Lower lobe of right lung (tissue), 2 donors: ENCODE measurements around the gene PHF2. TPM values are rescaled to one million over a fixed set of nuclear protein-coding genes. Genes with fewer than 3 reads are reported as not detected.
A peak's percentile ranks its signal among the peaks of the same experiment; 100 is the strongest.

Experiments used
- ATAC-seq, 2 donors: fragments of 200-7000 bp; cut with Tn5 transposase; one replicate each; pipeline ENCODE4 v1.9.1; 2020 to 2022; ENCODE audit warnings: mild to moderate bottlenecking in 2 of 2, moderate library complexity in 2 of 2
- DNase-seq: peaks from one replicate; pipeline ENCODE4 v3.0.0-alpha.2; 2020
- H3K27ac ChIP-seq: fragments of 200-600 bp; one replicate; pipeline ENCODE4 v1.8.0; 2022
- H3K27me3 ChIP-seq: fragments of 200-600 bp; one replicate; pipeline ENCODE4 v1.8.0; 2022; ENCODE audit warnings: low read depth
- H3K36me3 ChIP-seq: fragments of 200-600 bp; one replicate; pipeline ENCODE4 v1.8.0; 2022; ENCODE audit warnings: mild to moderate bottlenecking
- H3K4me1 ChIP-seq: fragments of 200-600 bp; one replicate; pipeline ENCODE4 v1.8.0; 2022
- H3K4me3 ChIP-seq: fragments of 200-600 bp; one replicate; pipeline ENCODE4 v1.8.0; 2022; ENCODE audit warnings: mild to moderate bottlenecking
- H3K9me3 ChIP-seq: fragments of 200-600 bp; one replicate; pipeline ENCODE4 v1.8.0; 2022
- CTCF ChIP-seq: fragments of 200-600 bp; IDR thresholded peaks from one replicate; pipeline ENCODE4 v1.8.0; 2022; ENCODE audit warnings: antibody characterized with exemption, mild to moderate bottlenecking
- intact Hi-C: fragments of 100-400 bp; cut with DNase I; formaldehyde crosslinking; loops from one replicate; pipeline ENCODE4 v1.11.0; 2022
- long read RNA-seq: library from polyadenylated mRNA; unstranded; transcript quantifications from one replicate; pipeline ENCODE4 v2.0.0, GENCODE V29; 2021
- total RNA-seq: library from RNA; stranded (reverse); fragmentation: NEBNext Ultra II Directional; extraction: Animal tissue kit (Norgen Biotek cat#: 25700); gene quantifications from one replicate; pipeline ENCODE4 v1.2.1, GENCODE V29; 2021
- donor health status: DM: no; HTN: yes; CAD: no; lungs with severe emphysema.

Gene PHF2
- 39.1 TPM for total RNA-seq
- long read RNA-seq, partial matches to known transcripts: 28 of 36 reads
- long read RNA-seq, other reads (novel, unspliced or antisense): 8 of 36 reads

GRCh38 chr9:93576258-93577077 lies at the start of gene PHF2:
TSS of gene PHF2 (plus strand) at chr9:93576584. CDS start at chr9:93576774, 190 bp downstream.
- peak within 1 kb of the TSS; percentile 94 for H3K27ac ChIP-seq
- H3K4me3 ChIP-seq: peak within 1 kb of the TSS; percentile 82
- intact Hi-C loops: no loop called here
- peak; percentile 64 for DNase-seq
- no peaks in the 10 kb centered on the region for H3K27me3 ChIP-seq
- peaks cover 55% of the 10 kb centered on the region for H3K4me1 ChIP-seq
- TF ChIP-seq CTCF: no peak
- no peaks in the 10 kb centered on the region for H3K36me3 ChIP-seq
- peak; percentile 41 to 70 for ATAC-seq
- H3K9me3 ChIP-seq: no peaks in the 10 kb centered on the region

DNA sequence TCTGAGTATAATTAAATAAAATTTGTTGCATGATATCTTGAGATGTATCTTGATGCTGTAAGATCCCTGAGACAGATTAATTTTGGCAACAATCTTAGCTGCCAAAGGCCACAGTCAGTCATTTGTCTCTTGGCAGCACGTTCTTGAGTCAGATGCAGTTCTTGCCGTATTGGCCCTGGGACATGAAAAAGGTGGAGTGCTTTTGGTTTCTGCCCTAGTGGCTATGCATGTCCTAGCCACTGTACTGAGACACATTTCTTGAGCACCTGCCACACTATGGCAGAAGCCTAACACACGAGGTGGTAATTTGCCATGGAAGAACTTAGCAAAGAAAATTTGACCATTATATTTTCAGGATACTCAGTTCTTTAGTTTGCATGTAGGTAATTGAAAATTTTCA lies 45.0 kb upstream of the PHF2 start:
- ATAC-seq: no peak

GRCh38 chr9:93532141-93532540 lies 44.2 kb upstream of the PHF2 start:
- no peaks in the 10 kb centered on the region for H3K4me1 ChIP-seq
- ATAC-seq: no peak
- H3K36me3 ChIP-seq: peaks cover 93% of the 10 kb centered on the region
- intact Hi-C loops: no loop called here
- no peak for TF ChIP-seq CTCF
- no peak overlapping the region for H3K27ac ChIP-seq
- no peak for DNase-seq
- no peaks in the 10 kb centered on the region for H3K9me3 ChIP-seq
- no peak overlapping the region for H3K4me3 ChIP-seq
- no peaks in the 10 kb centered on the region for H3K27me3 ChIP-seq

More for the DNA sequence above, 45.0 kb upstream of the PHF2 start:
- no peak for TF ChIP-seq CTCF
- Histone ChIP-seq H3K27me3 (no peaks in the 10 kb centered on the region), H3K36me3 (peaks cover 91% of the 10 kb centered on the region), H3K4me3 (no peak overlapping the region), H3K27ac (no peak overlapping the region), H3K9me3 (no peaks in the 10 kb centered on the region), H3K4me1 (no peaks in the 10 kb centered on the region)
- intact Hi-C loops: no loop called here
- DNase-seq: no peak

DNA sequence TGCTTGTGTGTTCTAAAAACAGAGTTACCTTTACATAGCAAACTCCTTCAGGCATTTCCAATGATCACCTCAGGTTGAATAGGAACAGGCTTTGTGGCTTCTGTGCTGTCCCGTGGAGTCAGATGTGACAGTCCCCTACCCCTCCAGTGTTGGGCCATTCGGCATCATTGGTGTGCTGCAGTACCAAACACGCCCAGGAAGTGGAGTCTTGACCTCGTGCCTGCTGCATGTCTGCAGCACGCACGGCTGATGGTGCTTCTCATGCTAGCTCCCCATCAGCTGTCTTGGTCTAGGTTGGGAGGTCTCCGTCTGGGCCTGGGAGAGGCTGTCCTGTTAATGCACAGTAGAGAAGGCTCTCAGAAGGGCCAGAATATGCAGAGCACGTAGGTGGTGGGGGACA lies 42.5 kb upstream of the PHF2 start:
- Histone ChIP-seq H3K27ac (no peak overlapping the region), H3K27me3 (no peaks in the 10 kb centered on the region), H3K4me3 (no peak overlapping the region), H3K36me3 (peaks cover 83% of the 10 kb centered on the region), H3K4me1 (no peaks in the 10 kb centered on the region), H3K9me3 (no peaks in the 10 kb centered on the region)
- no peak for TF ChIP-seq CTCF
- no peak for DNase-seq
- intact Hi-C loops: no loop called here
- ATAC-seq: no peak

DNA sequence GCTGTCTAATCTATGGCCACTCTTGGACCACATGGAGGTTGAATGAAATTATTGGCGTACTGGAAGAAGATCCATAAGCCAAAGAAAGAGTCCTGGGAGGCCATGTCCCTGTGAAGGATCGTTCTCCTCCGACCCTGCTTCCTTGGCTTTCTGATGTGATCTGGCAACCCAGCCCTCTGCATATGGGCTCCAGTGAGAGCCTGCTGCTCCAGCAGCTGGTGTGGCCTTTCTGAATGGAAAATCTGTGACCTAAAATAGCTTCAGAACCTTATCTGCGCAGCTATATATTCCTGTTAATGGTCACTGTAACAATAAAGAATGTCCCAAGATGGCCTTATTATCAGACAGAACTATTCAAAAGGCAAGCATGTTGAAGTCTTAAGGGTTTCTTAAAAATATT lies 40.2 kb upstream of the PHF2 start:
- H3K9me3 ChIP-seq: no peaks in the 10 kb centered on the region
- H3K4me1 ChIP-seq: no peaks in the 10 kb centered on the region
- no peak overlapping the region for H3K27ac ChIP-seq
- H3K36me3 ChIP-seq: peaks cover 77% of the 10 kb centered on the region
- DNase-seq (no peak), ATAC-seq (no peak)
- TF ChIP-seq CTCF: no peak
- H3K27me3 ChIP-seq: no peaks in the 10 kb centered on the region
- intact Hi-C loops: no loop called here
- no peak overlapping the region for H3K4me3 ChIP-seq
